ENCODE results near the gene UNC5C.

The UNC5C gene

DNA sequence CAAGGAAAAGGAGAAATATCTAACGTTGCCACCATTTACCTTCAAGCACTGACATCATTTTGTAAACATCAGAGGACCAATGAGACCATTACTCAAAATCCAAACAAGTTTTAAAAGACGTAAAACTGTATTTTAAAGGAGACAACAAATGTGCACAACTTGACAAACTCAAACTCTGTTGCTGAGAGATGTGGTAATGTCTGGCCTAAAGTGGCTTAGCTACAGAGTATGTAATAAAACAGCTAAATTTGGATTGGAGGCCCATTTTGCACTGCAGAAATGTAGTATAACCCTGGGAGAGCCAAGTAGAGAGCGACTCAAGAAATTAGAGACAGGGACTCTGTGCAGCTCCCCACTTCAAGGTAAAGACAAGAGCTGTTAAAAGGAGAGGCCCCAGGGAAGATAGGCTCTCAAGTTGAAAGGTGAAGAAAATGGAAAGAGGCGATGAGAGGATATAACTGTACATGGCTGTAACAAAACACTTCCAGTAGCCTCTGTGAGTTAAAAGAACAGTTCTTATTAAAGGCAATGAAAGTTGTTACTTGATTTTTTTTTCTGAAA is 20.3 kb downstream of the UNC5C start:
- no peak overlapping the region for H3K4me3 ChIP-seq (ENCODE audit: control insufficient read depth, low read depth, low read length)
- DNase-seq (ENCODE audit: low read depth), result no peak
- TF ChIP-seq CTCF (conservative IDR thresholded peaks at IDR 0.05; ENCODE audit: control insufficient read depth, insufficient read depth, low read depth, low read length), result no peak

GRCh38 chr4:95526075-95526474 is 22.7 kb downstream of the UNC5C start:
- no peak overlapping the region for H3K4me3 ChIP-seq (ENCODE audit: control insufficient read depth, low read depth, low read length)
- TF ChIP-seq CTCF (conservative IDR thresholded peaks at IDR 0.05; ENCODE audit: control insufficient read depth, insufficient read depth, low read depth, low read length), result no peak
- no peak for DNase-seq (ENCODE audit: low read depth)

- no peak for DNase-seq (ENCODE audit: low read depth)
- H3K4me3 ChIP-seq (ENCODE audit: control insufficient read depth, low read depth, low read length), result no peak overlapping the region
- no peak for TF ChIP-seq CTCF (conservative IDR thresholded peaks at IDR 0.05; ENCODE audit: control insufficient read depth, insufficient read depth, low read depth, low read length)
Measured at GRCh38 chr4:95524729-95525128, 24.0 kb downstream of the UNC5C start.

GRCh38 chr4:95524184-95524583 is 24.6 kb downstream of the UNC5C start:
- no peak for TF ChIP-seq CTCF (conservative IDR thresholded peaks at IDR 0.05; ENCODE audit: control insufficient read depth, insufficient read depth, low read depth, low read length)

GRCh38 chr4:95522682-95523530 is 25.9 kb downstream of the UNC5C start:
- no peak overlapping the region for H3K4me3 ChIP-seq (ENCODE audit: control insufficient read depth, low read depth, low read length)
- no peak for DNase-seq (ENCODE audit: low read depth)
- TF ChIP-seq CTCF (conservative IDR thresholded peaks at IDR 0.05; ENCODE audit: control insufficient read depth, insufficient read depth, low read depth, low read length), result no peak

More at GRCh38 chr4:95524184-95524583, 24.6 kb downstream of the UNC5C start:
- no peak overlapping the region for H3K4me3 ChIP-seq (ENCODE audit: control insufficient read depth, low read depth, low read length)
- no peak for DNase-seq (ENCODE audit: low read depth)

DNA sequence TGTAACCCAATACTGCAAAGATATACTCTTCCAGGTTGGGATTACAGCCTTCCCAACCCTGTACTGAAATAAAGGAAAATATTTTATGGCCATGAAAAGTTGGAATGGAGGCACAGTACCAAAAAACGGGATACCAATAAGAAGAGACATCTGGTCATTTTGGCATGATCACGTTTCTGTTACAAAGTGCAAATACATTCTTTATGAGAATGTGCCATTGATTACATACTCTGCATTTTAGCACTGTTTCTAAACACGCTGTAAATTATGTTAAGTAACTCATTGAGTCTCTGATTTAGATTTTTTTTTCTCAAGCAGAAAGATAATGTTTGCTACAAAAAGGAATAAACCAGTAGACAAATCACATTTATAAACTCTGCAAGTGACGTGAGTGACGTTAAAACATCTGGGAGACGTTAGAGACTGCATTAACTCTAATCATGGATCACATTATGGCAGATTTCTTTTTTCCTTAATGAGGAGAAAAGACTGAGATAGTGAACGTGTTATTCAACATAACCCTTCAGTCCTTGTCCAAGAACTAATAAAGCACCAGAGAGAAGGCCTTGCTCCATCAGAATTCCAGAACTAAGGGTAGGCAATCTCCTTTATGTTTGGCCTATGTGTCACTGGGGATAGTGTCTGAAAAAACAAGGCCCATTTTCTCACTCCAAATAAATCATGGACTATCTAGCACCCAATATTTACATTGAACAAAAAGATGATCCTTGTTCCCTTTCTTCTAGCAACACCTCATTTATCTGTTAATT is 31.0 kb downstream of the UNC5C start:
- no peak overlapping the region for H3K4me3 ChIP-seq (ENCODE audit: control insufficient read depth, low read depth, low read length)
- DNase-seq (ENCODE audit: low read depth), result no peak
- no peak for TF ChIP-seq CTCF (conservative IDR thresholded peaks at IDR 0.05; ENCODE audit: control insufficient read depth, insufficient read depth, low read depth, low read length)
